ENCODE results near the gene PTPRG.

Gene PTPRG

DNA sequence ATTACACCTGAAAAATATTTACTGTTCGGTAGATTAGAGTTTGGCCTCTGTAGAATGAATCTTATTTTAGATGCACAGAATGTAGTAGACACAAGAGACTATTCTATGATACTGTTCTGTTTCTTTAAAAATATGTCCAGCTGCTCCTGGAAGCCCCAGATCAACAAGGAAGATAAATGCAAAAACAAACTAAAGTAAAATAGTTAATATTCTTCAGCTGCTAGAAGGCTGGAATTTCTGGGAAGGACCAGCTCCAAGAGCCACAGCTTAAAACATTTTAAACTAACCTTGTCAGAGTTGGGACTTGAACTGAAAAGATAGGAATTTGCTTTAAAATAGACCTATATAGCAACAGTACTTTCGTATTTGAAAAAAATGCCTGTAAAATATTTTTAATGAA, 277.9 kb downstream of the PTPRG start:
- DNase-seq, result no peak

DNA sequence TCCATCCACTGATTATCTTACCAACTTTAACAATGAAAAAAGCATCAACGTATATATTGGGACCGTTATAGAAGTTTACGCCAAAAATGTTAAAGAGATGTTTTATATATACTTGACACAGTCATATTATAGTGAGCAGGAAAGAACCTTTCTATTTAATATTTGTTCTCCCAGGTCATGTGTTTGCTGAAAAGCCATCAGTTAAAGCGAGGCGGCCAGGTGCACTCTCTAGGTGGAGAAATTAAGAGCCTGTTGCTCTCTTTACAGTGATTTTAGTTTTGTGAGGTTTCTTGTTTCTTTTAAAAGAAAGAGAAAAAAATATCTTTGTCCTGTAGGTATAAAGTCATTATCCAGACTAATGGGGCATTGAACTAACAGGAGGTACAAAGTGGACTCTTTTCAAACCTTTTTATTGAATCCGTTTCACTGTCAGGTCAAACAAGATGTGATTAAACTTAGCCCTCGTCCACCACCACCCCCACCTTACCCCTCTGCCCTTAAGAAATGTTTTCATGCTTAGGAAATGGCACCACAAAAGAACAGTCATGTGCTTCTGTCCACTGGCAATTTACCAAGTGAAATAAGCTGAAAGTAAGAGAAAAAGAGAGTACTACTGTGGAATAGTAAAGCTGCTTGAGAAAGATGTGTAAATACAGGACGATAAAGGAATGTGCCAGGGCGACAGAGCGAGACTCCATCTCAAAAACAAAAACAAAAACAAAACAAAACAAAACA, 279.9 kb downstream of the PTPRG start:
- no peak for DNase-seq

DNA sequence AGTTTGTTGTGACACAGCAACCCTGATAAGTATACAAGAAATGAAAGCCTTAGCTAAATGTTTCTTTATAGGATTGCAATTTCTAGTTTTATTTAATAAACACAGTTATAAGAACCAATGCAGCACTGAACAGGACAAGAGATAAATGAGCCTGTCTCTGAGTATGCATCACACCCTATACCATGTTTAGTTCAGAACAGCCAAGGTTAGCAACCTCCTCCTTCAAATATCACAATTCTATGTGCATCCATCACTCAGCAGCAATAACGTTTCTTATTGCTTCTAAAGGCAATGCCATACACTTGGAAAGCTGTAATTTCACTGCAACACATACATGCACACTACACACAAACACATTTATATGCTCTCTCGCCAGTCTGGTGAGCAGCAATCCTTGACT, 280.6 kb downstream of the PTPRG start:
- no peak for DNase-seq

DNA sequence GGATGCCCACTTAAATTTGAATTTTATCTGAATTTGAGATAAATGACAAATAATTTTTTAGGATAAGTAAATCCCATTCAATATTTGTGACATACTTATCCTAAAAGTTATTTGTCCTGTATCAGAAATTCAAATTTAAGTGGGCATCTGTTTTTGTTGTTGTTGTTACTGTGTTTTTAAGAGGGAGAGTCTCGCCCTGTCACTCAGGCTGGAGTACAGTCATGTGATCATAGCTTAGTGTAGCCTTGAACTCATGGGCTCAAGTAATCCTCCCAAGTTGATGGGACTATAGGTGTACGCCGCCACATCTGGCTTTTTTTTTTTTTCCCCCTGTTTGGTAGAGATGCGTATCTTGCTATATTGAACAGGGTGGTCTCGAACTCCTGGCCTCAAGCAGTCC, 283.0 kb downstream of the PTPRG start:
- DNase-seq, result no peak

DNA sequence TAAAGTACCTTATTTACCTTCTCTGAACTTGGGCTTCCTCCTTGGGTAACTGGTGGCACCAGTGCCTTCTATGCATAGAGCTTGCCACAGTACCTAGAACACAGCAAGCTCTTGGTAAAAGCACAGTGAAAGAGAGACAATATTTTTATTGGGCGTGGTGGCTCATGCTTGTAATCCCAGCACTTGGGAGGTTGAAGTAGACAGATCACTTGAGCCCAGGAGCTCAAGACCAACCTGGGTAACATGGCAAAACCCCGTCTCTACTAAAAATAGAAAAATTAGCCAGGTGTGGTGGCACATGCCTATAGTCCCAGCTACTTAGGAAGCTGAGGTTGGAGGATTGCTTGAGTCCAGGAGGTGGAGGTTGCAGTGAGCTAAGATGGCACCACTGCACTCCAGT, 285.1 kb downstream of the PTPRG start:
- DNase-seq, result no peak

DNA sequence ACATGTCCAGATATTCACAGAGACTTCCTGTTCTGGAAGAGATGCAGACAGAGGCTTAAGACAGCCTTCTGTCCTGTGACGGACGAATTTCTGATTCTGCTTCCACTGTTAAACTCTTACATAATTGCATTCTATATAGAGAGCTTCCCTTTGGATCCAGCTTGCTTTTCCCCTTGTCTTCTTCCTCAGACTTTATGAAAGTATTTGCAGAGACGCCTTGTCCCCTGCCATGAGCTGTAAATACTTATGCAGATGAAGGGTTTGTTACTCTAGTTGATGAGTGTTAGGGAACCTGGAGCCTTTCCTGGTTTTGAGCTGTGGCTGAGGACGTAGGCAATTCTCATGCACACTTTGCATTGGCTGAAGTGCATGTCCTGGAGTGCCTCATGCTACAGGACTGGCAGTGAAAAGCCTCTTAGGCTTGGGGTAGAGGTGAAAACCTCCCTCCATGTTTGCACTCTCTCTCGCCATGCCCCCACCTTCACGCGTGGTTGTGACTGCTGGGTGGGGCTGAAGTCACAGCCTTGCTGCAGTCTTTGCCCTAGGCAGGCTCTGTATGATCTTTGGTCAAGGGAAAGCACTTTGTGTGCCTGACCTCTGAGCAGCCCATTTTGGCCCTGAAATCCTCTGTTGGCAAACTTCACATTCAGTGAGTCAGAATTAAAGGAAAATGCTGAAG, 286.6 kb downstream of the PTPRG start:
- no peak for DNase-seq

DNA sequence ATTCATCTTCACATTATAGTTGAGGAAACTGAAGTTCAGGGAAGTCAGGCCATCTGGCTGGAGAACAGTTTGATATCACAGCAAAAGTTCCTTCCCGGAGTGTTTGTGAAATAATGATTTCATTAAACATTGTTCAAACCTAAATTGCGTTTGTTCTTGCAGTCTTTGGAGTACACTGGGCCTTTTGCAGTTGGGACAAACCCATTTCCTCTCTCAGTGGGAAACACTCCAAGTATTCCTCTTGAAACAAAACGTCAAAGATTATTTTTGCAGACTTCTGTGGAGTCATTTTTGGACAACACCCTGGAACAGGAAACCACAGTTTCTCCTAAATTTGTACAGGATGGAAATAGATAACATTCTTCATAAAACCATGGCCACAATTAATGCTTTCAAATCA, 287.5 kb downstream of the PTPRG start:
- no peak for DNase-seq

DNA sequence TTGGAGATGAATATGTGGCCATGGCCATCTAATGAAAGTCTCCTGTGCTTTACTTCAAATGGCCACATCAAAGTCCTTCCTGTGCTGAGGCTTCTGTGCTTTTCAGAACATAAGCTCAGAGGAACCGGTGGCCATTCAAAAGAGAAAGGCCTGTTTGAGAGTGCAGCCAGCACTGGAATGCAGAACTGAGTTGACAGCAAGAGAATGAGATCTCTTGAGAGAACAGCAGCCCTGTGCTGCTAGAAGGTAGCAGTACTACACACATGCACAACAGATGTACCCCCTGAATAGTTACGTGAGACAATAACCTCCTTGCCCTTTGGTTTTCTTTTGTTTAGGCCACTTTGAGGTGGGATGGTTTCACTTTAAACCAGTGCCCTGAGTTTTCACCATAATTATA, 292.5 kb downstream of the PTPRG start:
- no peak for DNase-seq

DNA sequence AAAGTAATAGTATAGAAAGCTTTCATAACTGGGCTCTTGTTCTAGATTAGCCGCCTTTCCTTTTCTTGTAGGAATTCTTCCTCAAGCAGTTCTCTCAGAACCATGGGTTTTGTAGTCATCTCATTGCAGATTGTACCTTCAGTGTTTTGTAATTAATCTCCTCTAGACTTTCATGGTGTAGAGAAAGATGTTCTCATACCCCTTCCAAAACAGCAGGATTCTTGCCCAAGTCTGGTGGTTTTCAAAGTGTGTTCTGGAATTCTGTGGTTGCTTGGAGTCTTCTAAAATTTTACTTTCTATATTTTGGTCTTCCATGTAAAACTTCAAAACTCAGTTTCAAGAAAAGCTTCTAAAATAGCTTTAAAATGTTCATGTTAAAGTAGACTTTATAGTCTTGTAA, 293.8 kb downstream of the PTPRG start:
- no peak for DNase-seq

DNA sequence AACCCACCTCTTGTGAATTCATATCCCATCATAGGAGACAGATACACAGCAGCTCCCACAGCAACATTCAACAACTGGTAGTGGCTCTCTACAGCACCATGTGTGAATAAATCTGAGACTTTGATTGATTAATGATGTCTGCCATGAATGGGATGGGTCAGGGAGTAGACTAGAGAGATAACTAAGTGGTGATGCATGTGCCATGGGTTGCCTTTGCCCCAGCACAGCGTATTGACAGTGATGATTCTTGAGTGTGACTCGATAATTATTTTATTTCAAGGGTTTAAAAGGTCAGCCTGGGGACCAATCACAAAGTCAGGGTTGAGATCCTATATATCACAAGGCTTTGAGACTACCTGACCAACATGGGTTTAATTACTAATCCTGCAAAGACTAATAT, 295.9 kb downstream of the PTPRG start:
- no peak for DNase-seq

DNA sequence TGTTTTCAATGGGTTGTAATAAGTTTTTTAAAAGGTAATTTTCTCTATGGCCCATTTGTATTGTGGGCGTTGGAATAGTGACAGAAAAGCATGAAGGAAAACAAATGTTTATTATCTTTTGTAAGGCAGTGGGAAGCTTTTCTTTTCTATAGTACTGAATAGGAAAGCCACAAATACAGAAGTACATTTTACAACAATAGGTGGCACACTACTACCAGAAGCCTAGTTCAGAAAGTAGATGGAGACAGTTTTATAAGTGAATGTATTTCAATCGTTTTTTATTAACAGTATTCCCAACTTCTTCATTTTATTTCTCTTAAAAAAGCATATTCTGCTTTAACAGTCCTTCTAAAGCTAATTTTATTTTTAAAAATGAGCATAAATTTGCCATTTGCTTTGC, 296.7 kb downstream of the PTPRG start:
- DNase-seq, result peak; percentile 39

DNA sequence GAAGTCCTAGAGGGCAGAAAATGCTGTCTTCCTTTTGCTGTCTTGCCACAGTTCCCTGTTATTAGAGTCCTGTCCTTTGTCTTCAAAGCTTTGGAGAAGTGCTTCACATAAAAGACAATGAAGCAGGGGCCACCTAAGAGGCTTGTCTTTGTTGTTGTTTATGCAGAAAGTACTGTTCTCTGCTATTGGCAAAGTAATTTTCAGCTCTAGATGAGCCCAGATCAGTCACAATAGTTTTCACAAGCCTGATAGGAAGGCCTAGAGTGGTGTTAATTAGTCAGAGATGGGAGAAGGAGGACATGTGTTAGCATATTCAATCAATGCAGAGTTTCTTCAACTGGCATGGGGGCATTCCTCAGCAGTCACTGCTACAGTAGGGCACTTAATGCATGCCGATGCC, 300.0 kb downstream of the PTPRG start:
- DNase-seq, result no peak

DNA sequence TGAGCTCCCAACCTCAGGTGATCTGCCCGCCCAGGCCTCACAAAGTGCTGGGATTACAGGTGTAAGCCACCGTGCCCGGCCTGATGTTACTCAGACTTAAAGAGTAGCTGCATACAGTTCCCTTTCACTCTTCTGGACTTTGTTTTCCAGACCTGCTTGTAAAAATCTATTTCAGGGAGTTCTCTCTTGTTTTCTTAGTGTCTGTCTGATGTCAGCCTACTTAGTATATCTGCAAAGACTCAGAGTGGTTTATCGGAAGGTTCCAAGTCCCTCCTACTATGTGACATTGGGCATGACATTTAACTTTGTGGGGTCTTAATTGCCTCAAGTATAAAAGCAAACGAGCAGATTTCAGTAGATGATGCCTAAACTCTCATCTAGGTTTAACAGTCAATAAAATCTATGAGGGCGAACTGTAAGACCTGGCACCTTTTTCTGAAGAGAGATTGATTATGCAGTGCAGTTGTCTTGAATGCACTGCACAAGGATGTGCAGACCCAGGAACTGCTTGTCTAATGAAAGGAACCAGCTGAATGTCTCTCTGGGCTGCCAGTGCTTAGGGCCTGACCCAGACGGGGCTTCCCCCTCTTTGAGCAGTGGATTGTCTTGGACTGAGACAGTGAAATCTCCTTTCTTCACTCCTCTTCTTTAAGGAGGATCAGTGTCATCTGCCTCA, 301.4 kb downstream of the PTPRG start:
- DNase-seq, result no peak

DNA sequence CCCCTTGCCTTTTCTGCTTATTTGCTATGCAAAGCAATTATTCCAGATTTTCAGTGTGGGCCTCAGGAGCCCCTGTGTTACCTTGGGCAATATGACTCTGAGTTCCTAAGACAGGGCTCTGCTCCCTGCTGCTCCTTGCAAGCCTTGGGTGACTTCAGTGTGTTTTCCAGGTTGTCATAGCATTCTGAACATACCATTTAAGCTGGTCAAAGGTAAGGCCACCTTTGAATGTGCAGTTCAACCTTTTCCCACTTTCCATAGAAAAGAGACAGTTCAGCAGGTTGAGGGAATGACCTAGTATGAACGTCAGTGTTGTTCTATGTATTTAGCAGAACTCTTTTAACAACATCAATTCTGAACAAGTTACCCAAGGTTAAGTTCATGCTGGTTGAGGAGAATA, 302.2 kb downstream of the PTPRG start:
- DNase-seq, result no peak

DNA sequence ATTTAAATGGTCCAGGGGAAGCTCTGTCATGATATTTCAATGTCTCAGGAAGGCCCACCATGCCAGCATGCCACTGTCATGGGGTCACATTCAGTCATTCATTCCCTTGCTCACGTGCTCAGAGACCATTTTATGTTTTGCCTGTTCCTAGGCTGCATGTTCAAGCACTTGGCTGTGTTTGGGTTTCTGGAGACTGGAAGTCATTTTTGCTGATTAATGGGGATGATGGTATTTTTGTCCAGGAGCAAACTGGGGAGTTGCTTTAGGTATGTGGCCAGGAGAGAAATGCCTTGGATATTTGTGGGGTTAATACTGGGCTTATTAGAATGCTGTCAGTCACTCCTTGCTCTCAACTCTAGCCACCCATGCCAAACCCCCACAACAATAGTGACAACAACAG, 303.5 kb downstream of the PTPRG start:
- DNase-seq, result no peak

DNA sequence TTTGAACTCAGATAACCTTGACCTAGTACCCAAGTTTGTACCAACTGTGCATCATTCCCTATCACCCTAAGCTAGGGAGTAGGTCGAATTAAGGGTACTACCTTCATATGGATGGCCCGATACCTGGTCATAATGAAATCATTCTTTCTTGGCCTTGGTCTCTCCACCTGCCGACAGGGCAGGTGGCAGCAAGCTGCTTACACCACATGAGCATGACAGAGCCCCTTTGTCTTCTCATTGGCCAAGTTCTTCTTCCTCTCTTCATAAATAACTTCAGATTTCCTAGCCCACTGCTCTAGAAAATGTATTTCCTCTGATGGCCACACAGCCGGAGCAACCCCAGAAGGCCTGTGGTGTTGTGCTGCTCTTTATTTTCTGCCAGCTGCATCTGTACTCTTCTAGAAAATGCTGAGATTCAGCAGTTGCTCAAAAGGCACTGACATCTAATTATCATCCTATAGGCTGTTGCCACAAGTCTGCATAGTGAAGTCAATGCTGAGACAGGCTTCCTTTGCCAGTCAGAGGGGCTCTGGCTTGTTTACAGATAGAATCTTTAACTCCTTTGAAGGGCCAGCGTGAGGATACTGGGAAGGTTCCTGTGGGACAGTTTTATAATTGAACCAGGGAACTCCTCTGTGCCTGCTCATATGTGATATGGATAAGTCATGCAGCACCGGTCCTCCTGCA, 304.2 kb downstream of the PTPRG start:
- DNase-seq, result no peak

DNA sequence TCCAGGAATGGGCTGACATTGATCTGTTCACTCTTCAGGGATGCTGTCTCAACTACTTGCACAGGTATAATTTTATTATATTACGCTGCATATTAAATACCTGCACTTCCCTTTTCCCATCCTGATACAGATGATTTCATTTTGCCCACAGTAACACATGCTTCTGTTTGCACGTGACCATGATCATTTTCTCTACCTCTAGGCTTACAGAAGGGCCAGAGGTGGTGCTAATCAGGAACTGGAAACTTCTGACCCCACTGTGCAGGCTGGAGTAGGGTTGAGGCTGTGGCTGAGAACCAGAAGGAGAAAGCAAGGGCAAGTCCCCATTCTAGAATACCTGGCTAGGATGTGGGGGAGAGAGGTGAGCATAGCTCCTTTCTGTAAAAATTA, 304.8 kb downstream of the PTPRG start:
- no peak for DNase-seq

DNA sequence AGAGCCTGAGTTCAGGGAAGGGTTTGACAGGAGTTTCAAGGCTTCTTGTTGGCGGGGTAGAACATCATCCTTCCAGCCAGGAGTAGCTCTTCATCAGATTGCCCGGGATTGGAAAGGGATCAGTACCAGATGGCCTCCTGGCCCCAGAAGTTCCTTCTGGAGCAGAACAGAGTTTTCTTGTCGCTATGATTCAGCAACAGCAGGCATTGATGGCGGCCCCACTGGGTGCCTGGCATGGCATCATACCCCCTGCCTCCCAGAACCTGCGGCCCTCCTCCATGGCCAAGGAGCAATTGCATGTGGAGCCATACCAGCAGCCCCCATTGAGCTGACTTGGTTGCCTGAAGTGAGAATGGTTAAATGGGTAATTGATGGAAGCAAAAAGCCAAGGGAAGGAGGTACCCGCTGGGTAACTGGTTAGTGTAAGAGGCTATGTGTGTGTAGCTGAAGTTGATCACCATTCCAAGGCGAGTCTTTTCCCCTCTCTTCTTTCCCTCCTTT, 305.6 kb downstream of the PTPRG start:
- no peak for DNase-seq

DNA sequence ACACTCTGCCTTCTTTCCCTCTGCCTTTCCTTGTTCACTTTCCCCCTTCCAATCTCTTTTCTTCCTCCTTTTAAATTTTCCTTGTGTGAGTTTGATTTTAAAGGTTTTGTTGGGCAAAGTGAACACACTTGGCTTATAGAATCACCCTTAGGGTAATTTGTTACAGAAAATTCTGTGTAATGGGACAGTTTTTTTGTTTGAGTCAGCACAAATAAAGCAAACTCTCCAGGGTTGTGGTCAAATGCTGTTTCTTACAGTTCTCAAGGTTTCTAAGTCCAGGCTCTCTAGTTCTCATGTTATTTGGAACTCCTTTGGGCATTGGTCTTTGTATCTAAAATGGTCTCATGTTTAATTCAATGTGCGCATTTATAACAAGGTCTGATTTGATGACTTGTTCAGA, 307.1 kb downstream of the PTPRG start:
- DNase-seq, result no peak

DNA sequence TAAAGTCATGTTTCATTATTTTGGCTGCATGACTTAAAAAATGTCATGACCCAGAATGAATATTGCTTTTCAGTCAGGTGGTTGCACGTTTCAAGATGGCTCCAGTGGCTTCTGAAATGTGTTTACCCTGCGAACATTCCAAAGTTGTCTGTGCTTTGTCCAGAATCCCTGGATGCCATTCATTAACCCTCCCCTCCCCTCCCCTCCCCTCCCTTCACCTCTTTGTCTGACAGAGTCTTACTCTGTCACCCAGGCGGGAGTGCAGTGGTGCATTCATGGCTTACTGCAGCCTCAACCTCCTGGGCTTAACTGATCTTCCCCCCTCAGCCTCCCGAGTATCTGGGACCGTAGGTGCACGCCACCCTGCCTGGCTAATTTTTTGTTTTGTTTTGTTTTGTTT, 308.0 kb downstream of the PTPRG start:
- no peak for DNase-seq

DNA sequence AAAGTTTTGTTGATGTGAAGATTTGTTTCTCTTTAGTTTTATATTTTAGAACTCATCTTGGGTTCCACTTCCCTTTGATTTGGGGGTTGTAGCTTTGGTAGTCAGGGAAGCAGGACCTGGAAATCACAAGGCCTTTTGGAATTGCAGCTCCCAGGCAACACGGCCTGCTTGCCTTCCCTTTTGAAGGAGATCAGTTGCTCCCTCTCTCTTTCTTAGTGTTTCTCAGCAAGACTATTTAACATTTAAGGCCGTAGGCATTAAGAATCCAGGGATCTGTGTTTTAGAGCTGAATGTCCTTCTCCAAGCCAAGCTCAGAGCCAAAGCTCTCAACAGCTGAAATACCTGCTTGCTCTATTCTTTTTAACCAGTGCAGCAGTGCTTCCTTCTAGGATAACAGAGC, 310.3 kb downstream of the PTPRG start:
- DNase-seq, result no peak

DNA sequence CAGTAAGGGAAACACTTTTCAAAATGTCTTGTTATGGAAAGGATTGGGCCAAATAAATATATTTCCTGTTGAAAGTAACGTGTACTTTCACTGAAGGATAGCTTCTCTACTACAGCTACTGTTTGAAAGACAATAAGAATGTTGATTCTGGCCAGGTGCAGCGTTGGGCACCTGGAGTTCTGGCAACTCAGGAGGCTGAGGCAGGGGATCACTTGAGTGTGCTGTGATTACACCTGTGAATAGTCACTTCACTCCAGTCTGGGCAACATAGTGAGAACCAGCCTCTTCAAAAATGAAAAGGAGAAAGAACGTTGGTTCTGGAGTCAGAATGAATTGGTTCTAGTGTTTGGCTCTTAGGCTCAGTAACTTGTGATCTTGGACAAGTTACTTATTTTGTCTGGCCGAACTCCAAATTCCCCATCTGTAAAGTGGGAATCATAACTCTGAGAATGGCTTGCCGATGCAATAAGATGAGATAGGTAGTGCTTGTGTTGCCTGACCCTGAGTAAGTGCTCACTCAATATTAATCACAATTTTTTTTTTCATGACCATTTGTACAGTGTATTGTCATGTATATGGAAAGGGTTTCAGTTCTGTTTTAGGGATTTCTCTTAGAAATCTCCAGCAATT, 310.8 kb downstream of the PTPRG start:
- DNase-seq, result peak; percentile 77
